H9 (cell line): Measurements from ENCODE around the gene CCSER1. TPM values are rescaled to one million over a fixed set of nuclear protein-coding genes. Genes with fewer than 3 reads are reported as not detected.

Experiments used
- DNase-seq: peaks from one replicate; pipeline ENCODE4 v3.0.0-alpha.2; 2017
- H2AFZ ChIP-seq: one replicate; pipeline ENCODE4 v1.6.1; 2013; ENCODE audit warnings: mild to moderate bottlenecking, low read length, control low read depth, moderate library complexity
- H2AK5ac ChIP-seq: 2 replicates; pipeline ENCODE4 v1.6.1; 2013; ENCODE audit warnings: low read length, control low read depth, mixed read lengths; ENCODE audit not compliant: insufficient read length
- H2BK120ac ChIP-seq: one replicate; pipeline ENCODE4 v1.6.1; 2013; ENCODE audit warnings: low read depth, mild to moderate bottlenecking, low read length, control low read depth, inconsistent platforms; ENCODE audit not compliant: poor library complexity, severe bottlenecking
- H2BK12ac ChIP-seq: 2 replicates; pipeline ENCODE4 v1.6.1; 2013; ENCODE audit warnings: low read length, control low read depth, mixed read lengths, low read depth; ENCODE audit not compliant: insufficient read length
- H2BK15ac ChIP-seq: 2 replicates; pipeline ENCODE4 v1.6.1; 2013; ENCODE audit warnings: low read depth, low read length, control low read depth
- H2BK20ac ChIP-seq: one replicate; pipeline ENCODE4 v1.6.1; 2013; ENCODE audit warnings: low read depth, mild to moderate bottlenecking, low read length, control low read depth, inconsistent platforms; ENCODE audit not compliant: poor library complexity, severe bottlenecking
- H2BK5ac ChIP-seq: 2 replicates; pipeline ENCODE4 v1.6.1; 2013; ENCODE audit warnings: low read length, control low read depth, mixed read lengths; ENCODE audit not compliant: insufficient read length
- H3K14ac ChIP-seq: 2 replicates; pipeline ENCODE4 v1.6.1; 2013; ENCODE audit warnings: low read length, control low read depth; ENCODE audit not compliant: insufficient read depth
- H3K18ac ChIP-seq: 2 replicates; pipeline ENCODE4 v1.6.1; 2013; ENCODE audit warnings: low read depth, mild to moderate bottlenecking, mixed read lengths, low read length, control low read depth; ENCODE audit not compliant: insufficient read length
- H3K23ac ChIP-seq: 2 replicates; pipeline ENCODE4 v1.6.1; 2013; ENCODE audit warnings: low read length, control low read depth, mixed read lengths, low read depth; ENCODE audit not compliant: insufficient read length
- H3K23me2 ChIP-seq: 2 replicates; pipeline ENCODE4 v1.6.1; 2013; ENCODE audit warnings: low read depth, mild to moderate bottlenecking, mixed read lengths, low read length, control low read depth; ENCODE audit not compliant: insufficient read length, poor library complexity, severe bottlenecking
- H3K27ac ChIP-seq: 2 replicates; pipeline ENCODE4 v1.5.1; 2013; ENCODE audit warnings: low read length, control low read depth, mixed read lengths, low read depth; ENCODE audit not compliant: insufficient read length
- H3K27me3 ChIP-seq: 2 replicates; pipeline ENCODE4 v1.6.1; 2013; ENCODE audit warnings: low read length, control low read depth, inconsistent platforms; ENCODE audit not compliant: insufficient read depth
- H3K4ac ChIP-seq: 2 replicates; pipeline ENCODE4 v1.6.1; 2013; ENCODE audit warnings: low read depth, mild to moderate bottlenecking, control low read depth, inconsistent platforms, low read length, moderate library complexity
- H3K4me1 ChIP-seq: 2 replicates; pipeline ENCODE4 v1.6.1; 2013; ENCODE audit warnings: low read length, control low read depth, inconsistent platforms; ENCODE audit not compliant: insufficient read depth
- H3K4me2 ChIP-seq: 2 replicates; pipeline ENCODE4 v1.6.1; 2013; ENCODE audit warnings: low read length, control low read depth, mixed read lengths; ENCODE audit not compliant: insufficient read length, insufficient read depth
- H3K56ac ChIP-seq: 2 replicates; pipeline ENCODE4 v1.6.1; 2013; ENCODE audit warnings: low read depth, mild to moderate bottlenecking, mixed read lengths, low read length, control low read depth; ENCODE audit not compliant: insufficient read length
- H3K79me1 ChIP-seq: 2 replicates; pipeline ENCODE4 v1.6.1; 2013; ENCODE audit warnings: low read depth, mild to moderate bottlenecking, moderate library complexity, low read length, control low read depth, inconsistent platforms; ENCODE audit not compliant: insufficient read depth, poor library complexity, severe bottlenecking
- H3K79me2 ChIP-seq: 2 replicates; pipeline ENCODE4 v1.6.1; 2013; ENCODE audit warnings: low read length, control low read depth, inconsistent platforms; ENCODE audit not compliant: insufficient read depth
- H3K9ac ChIP-seq: 2 replicates; pipeline ENCODE4 v1.6.1; 2013; ENCODE audit warnings: low read length, control low read depth, mixed read lengths; ENCODE audit not compliant: insufficient read length; ENCODE audit errors: extremely low read depth
- H3K9me3 ChIP-seq: one replicate; pipeline ENCODE4 v1.6.1; 2013; ENCODE audit warnings: low read depth, low read length, inconsistent platforms; ENCODE audit not compliant: control insufficient read depth
- H3T11ph ChIP-seq: one replicate; pipeline ENCODE4 v1.6.1; 2013; ENCODE audit warnings: mild to moderate bottlenecking, low read length, control low read depth, inconsistent platforms
- H4K20me1 ChIP-seq: one replicate; pipeline ENCODE4 v1.6.1; 2013; ENCODE audit not compliant: control insufficient read depth, insufficient read length, insufficient read depth
- H4K5ac ChIP-seq: 2 replicates; pipeline ENCODE4 v1.6.1; 2013; ENCODE audit warnings: low read depth, mild to moderate bottlenecking, mixed read lengths, low read length, control low read depth; ENCODE audit not compliant: insufficient read length
- H4K8ac ChIP-seq: replicated peaks from 2 replicates; pipeline ENCODE4 v1.6.1; 2013; ENCODE audit warnings: low read length, control low read depth, mixed read lengths, low read depth; ENCODE audit not compliant: insufficient read length
- H4K91ac ChIP-seq: 2 replicates; pipeline ENCODE4 v1.6.1; 2013; ENCODE audit warnings: low read depth, mild to moderate bottlenecking, moderate library complexity, mixed read lengths, low read length, control low read depth; ENCODE audit not compliant: insufficient read length
- H3K27ac Mint-ChIP-seq, 3 experiments: 2 replicates in 2 of 3; 3 replicates in 1 of 3; pipeline ENCODE4 v1.8.0; 2020 to 2021; ENCODE audit warnings: mixed read lengths in 3 of 3, mild to moderate bottlenecking in 1 of 3, moderate library complexity in 1 of 3
- H3K27me3 Mint-ChIP-seq: 2 replicates; pipeline ENCODE4 v1.8.0; 2021; ENCODE audit warnings: low read depth, mild to moderate bottlenecking, moderate library complexity, mixed read lengths
- H3K36me3 Mint-ChIP-seq, 3 experiments: 2 replicates in 2 of 3; 3 replicates in 1 of 3; pipeline ENCODE4 v1.8.0; 2020 to 2021; ENCODE audit warnings: low read depth in 3 of 3, mixed read lengths in 3 of 3; ENCODE audit not compliant: insufficient read depth in 1 of 3
- H3K4me1 Mint-ChIP-seq, 2 experiments: 2 replicates each; pipeline ENCODE4 v1.8.0; 2020; ENCODE audit warnings: mixed read lengths in 2 of 2
- H3K4me3 Mint-ChIP-seq, 2 experiments: 2 replicates in 1 of 2; 3 replicates in 1 of 2; pipeline ENCODE4 v1.8.0; 2020 to 2021; ENCODE audit warnings: mild to moderate bottlenecking in 2 of 2, mixed read lengths in 2 of 2, moderate library complexity in 1 of 2
- H3K9me3 Mint-ChIP-seq, 2 experiments: 2 replicates in 1 of 2; 3 replicates in 1 of 2; pipeline ENCODE4 v1.8.0; 2020; ENCODE audit warnings: mild to moderate bottlenecking in 2 of 2, mixed read lengths in 2 of 2, moderate library complexity in 1 of 2
- CTCF ChIP-seq: fragments of 200-600 bp; sonication (generic); conservative IDR thresholded peaks from 3 replicates; pipeline ENCODE4 v1.8.0; 2021; ENCODE audit warnings: antibody characterized with exemption, mild to moderate bottlenecking
- whole genome bisulfite sequencing: extraction: QIAGEN DNeasy Blood & Tissue Kit; methylation state at CpG from one replicate; pipeline ENCODE4 v1.1.7; 2013; ENCODE audit warnings: missing lambda C conversion rate, low lambda C conversion rate, mixed read lengths; ENCODE audit not compliant: insufficient read length; ENCODE audit errors: extremely low coverage; 5-methylcytosine and 5-hydroxymethylcytosine counted together
- total RNA-seq: library from RNA; stranded (reverse); gene quantifications from 2 replicates; pipeline ENCODE4 v1.2.1, GENCODE V29; 2021

CCSER1 gene
- total RNA-seq, 1 experiment from 2014 or later, result 0.37 TPM

GRCh38 chr4:90718931-90719330 lies 591.7 kb downstream of the CCSER1 start:
- H3K23me2 ChIP-seq, result no peaks in the 10 kb centered on the region
- WGBS, result no CpG with 5 or more reads among the region's 10 CpGs
- H2BK12ac ChIP-seq, result no peak overlapping the region
- no peak overlapping the region for H3K4me2 ChIP-seq
- Mint-ChIP-seq H3K9me3 (no peaks in the 10 kb centered on the region), H3K4me1 (peaks cover 1 to 12% of the 10 kb centered on the region in 2 experiments; a peak in 2 of 4 replicates), H3K27me3 (no peaks in the 10 kb centered on the region), H3K27ac (no peak overlapping the region; a peak in 1 of 7 replicates), H3K4me3 (no peak overlapping the region), H3K36me3 (no peaks in the 10 kb centered on the region; a peak in 1 of 7 replicates)
- no peak overlapping the region for H2BK15ac ChIP-seq
- H2BK5ac ChIP-seq, result no peak overlapping the region
- no peaks in the 10 kb centered on the region for H4K20me1 ChIP-seq
- H3K9me3 ChIP-seq, result no peaks in the 10 kb centered on the region
- no peak overlapping the region for H3K23ac ChIP-seq
- H3K9ac ChIP-seq, result no peak overlapping the region
- H3K27ac ChIP-seq, result no peak overlapping the region
- no peak overlapping the region for H3K4ac ChIP-seq
- TF ChIP-seq CTCF, result no peak
- H3K79me1 ChIP-seq, result no peaks in the 10 kb centered on the region
- H2BK20ac ChIP-seq, result no peak overlapping the region
- no peak overlapping the region for H2AK5ac ChIP-seq
- H2AFZ ChIP-seq, result no peak overlapping the region
- no peak overlapping the region for H3K18ac ChIP-seq
- no peak overlapping the region for H3K56ac ChIP-seq
- no peaks in the 10 kb centered on the region for H3K4me1 ChIP-seq
- no peaks in the 10 kb centered on the region for H3K27me3 ChIP-seq
- no peaks in the 10 kb centered on the region for H3K79me2 ChIP-seq
- DNase-seq, result no peak
- H3K14ac ChIP-seq, result no peak overlapping the region
- H4K8ac ChIP-seq, result no peak overlapping the region
- H2BK120ac ChIP-seq, result no peak overlapping the region
- H4K91ac ChIP-seq, result no peak overlapping the region
- H4K5ac ChIP-seq, result no peak overlapping the region
- H3T11ph ChIP-seq, result no peak overlapping the region
